ENCODE measurements around the gene TCAP.
"Not testable (repeated sequence)": the region's sequence is repeated elsewhere in the genome, so short reads cannot be mapped to it uniquely, and the experiment has no call there.

Gene TCAP

DNA sequence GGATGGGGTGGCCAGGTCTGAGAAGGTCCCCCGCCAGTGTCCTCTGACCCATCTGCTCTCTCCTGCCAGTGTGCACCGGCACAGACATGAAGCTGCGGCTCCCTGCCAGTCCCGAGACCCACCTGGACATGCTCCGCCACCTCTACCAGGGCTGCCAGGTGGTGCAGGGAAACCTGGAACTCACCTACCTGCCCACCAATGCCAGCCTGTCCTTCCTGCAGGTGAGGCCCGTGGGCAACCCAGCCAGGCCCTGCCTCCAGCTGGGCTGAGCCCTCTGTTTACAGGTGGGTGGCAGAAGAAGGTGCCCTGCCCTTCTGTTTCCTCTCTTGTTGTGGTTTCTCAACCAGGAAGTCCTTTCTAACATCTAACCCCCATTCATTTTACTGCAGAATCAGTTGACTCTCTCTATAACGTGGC is 41.8 kb downstream of the TCAP start:
- DNase-seq: no peak

DNA sequence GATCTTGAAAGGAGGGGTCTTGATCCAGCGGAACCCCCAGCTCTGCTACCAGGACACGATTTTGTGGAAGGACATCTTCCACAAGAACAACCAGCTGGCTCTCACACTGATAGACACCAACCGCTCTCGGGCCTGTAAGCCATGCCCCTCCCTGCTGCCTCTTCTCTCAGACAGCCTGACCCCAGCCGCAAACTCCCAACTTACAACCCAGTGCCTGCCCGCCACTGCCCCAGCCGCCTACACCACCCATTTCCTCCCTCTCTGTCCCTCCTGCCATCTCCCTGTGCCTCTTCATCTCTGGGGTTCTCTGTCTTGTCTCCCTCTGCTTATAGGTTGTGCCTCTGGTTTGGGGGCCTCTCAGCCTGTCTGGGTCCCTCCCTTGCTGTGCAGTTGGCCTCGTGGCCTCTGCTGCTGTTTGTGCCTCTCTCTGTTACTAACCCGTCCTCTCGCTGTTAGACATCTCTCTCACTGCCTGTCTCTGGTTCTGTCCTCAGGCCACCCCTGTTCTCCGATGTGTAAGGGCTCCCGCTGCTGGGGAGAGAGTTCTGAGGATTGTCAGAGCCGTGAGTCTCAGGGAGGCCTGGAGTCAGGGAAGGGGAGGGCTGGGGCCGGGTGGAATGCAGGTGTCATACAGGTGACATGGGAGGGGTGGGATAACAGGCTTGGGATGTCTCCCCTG is 44.3 kb downstream of the TCAP start:
- no peak for DNase-seq

DNA sequence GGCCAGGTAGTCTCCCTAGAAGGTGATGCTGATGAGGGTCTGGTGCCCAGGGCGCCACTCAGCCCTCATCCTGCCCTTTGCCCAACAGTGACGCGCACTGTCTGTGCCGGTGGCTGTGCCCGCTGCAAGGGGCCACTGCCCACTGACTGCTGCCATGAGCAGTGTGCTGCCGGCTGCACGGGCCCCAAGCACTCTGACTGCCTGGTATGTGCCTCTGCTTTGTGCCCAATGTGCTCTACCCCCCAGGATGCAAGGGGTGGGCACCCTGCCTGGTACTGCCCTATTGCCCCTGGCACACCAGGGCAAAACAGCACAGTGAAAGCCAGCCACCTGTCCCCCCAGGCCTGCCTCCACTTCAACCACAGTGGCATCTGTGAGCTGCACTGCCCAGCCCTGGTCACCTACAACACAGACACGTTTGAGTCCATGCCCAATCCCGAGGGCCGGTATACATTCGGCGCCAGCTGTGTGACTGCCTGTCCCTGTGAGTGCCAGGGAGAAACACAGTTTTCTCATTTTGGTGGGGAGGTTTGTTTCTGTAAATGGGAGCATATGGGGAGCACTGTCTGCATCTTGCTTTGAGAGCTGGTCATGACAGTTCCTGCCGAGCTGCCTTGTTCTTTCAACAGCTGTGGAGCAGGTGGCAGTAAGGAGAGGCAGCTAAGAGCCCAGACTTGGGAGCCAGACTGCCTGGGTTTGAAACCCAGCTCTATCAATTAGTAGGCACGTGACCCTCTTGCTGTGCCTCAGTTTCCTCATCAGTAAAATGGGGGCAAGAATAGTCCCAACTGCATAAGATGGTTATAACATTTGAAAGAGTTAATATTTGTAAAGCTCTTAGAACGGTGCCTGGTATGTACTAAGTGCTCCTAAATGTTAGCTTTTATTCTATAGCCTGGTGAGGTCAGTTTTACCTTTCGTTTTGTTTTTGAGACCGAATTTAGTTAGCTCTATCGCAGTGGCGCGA is 45.1 kb downstream of the TCAP start:
- no peak for DNase-seq

DNA sequence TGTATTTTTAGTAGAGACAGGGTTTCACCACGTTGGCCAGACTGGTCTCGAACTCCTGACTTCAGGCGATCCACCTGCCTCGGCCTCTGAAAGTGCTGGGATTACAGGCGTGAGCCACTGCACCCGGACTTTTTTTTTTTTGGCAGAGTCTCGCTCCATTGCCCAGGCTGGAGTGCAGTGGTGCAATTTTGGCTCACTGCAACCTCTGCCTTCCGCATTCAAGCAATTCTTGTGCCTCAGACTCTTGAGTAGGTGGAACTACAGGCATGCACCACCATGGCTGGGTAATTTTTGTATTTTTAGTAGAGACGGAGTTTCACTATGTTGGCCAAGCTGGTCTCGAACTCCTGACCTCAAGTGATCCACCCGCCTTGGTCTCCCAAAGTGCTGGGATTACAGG is 45.9 kb downstream of the TCAP start:
- DNase-seq: not testable (repeated sequence)

DNA sequence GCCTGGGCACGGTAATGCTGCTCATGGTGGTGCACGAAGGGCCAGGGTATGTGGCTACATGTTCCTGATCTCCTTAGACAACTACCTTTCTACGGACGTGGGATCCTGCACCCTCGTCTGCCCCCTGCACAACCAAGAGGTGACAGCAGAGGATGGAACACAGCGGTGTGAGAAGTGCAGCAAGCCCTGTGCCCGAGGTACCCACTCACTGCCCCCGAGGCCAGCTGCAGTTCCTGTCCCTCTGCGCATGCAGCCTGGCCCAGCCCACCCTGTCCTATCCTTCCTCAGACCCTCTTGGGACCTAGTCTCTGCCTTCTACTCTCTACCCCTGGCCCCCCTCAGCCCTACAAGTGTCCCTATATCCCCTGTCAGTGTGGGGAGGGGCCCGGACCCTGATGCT is 46.7 kb downstream of the TCAP start:
- no peak for DNase-seq

DNA sequence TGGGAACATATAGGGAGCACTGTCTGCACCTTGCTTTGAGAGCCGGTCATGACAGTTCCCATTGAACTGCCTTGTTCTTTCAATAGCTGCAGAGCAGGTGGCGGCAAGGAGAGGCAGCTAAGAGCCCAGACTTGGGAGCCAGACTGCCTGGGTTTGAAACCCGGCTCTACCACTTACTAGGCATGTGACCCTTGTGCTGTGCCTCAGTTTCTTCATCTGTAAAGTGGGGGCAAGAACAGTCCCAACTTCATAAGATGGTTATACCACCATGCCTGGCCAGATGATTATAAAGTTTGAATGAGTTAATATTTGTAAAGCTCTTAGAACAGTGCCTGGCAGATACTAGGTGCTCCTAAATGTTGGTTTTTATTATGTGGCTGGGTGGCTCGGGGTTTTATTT is 49.1 kb downstream of the TCAP start:
- DNase-seq: no peak

DNA sequence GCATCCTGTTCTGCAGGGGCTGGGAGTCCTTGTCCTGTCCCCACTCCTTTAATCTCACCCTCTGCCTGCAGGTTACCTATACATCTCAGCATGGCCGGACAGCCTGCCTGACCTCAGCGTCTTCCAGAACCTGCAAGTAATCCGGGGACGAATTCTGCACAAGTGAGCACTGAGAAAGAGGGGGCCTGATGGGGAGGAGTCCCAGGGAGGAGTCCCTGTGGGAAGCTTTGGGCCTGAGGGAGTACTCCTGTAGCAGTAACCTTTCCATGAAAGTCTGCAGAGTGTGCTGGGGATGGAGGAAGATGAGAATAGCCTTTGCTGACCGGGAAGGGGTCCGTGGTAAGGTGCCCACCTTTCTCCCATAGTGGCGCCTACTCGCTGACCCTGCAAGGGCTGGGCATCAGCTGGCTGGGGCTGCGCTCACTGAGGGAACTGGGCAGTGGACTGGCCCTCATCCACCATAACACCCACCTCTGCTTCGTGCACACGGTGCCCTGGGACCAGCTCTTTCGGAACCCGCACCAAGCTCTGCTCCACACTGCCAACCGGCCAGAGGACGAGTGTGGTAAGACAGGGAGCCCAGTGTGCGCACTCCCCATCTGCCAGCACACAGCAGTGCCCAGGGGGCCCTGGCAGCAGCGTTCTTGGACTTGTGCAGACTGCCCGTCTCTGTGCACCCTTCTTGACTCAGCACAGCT is 50.4 kb downstream of the TCAP start:
- no peak for DNase-seq
